SK-N-MC (cell line): ENCODE measurements around the gene ZP4.

ENCODE experiments used
- EZH2 ChIP-seq: fragments of 200-600 bp; sonication (generic); IDR thresholded peaks from one replicate; pipeline ENCODE4 v1.6.1; 2017; ENCODE audit warnings: antibody characterized with exemption
- POLR2AphosphoS5 ChIP-seq: IDR thresholded peaks from 2 replicates; pipeline ENCODE4 v1.6.1; 2012; ENCODE audit warnings: mild to moderate bottlenecking, low read depth, low read length, borderline replicate concordance

- TF ChIP-seq POLR2AphosphoS5, result no peak
- no peak for TF ChIP-seq EZH2
Observed at GRCh38 chr1:237832858-237833257, 57.9 kb downstream of the ZP4 start.
